Measurements from ENCODE around the gene GARIN5B. TPM values are rescaled to one million over a fixed set of nuclear protein-coding genes. Genes with fewer than 3 reads are reported as not detected.

The GARIN5B gene
- total and polyA plus RNA-seq, 7 donors, result not detected

- H3K4me1 ChIP-seq, result peaks cover 0 to 23% (median 17%) of the 10 kb centered on the region in 4 donors
- intact Hi-C loops (cut with DNase I), result loop anchor here (5.0 kb wide), 2 partner anchors 42 to 57 kb away; no protein-coding TSS in a partner anchor
- H3K4me3 ChIP-seq, result no peak overlapping the region
- no peak overlapping the region for H3K27ac ChIP-seq
- no peak for DNase-seq
- no peaks in the 10 kb centered on the region for H3K9me3 ChIP-seq
- no peaks in the 10 kb centered on the region for H3K27me3 ChIP-seq
- H3K36me3 ChIP-seq, result peaks cover 0 to 39% (median 18%) of the 10 kb centered on the region in 4 donors
- 81 to 86% methylated on average over 9 of the region's 9 CpGs for whole genome bisulfite sequencing, 2 donors
- no peak for TF ChIP-seq POLR2AphosphoS5 (IDR thresholded peaks at IDR 0.05)
- TF ChIP-seq CTCF (IDR thresholded peaks at IDR 0.05), result no peak
- no peak for TF ChIP-seq EP300 (IDR thresholded peaks at IDR 0.05)
- TF ChIP-seq POLR2A (IDR thresholded peaks at IDR 0.05), result no peak
Measured at GRCh38 chr19:55344444-55344843, 18.6 kb downstream of the GARIN5B start.

- H3K4me3 ChIP-seq, result peak overlapping the region in 2 of 4 donors; percentile 73 to 84
- whole genome bisulfite sequencing, 2 donors, result 90 to 92% methylated on average over 50 of the region's 50 CpGs
- H3K36me3 ChIP-seq, result peaks cover 0 to 33% (median 17%) of the 10 kb centered on the region in 4 donors
- DNase-seq, result no peak
- no peaks in the 10 kb centered on the region for H3K27me3 ChIP-seq
- no peak overlapping the region for H3K27ac ChIP-seq
- H3K4me1 ChIP-seq, result peaks cover 0 to 29% (median 23%) of the 10 kb centered on the region in 4 donors
- intact Hi-C loops (cut with DNase I), result loop anchor here (2.0 to 5.0 kb wide), 3 partner anchors 40 to 313 kb away; partner anchors contain the start of gene U2AF2
- TF ChIP-seq POLR2AphosphoS5 (IDR thresholded peaks at IDR 0.05) (no peak), EP300 (IDR thresholded peaks at IDR 0.05) (no peak), CTCF (IDR thresholded peaks at IDR 0.05) (no peak), POLR2A (IDR thresholded peaks at IDR 0.05) (no peak)
- H3K9me3 ChIP-seq, result no peaks in the 10 kb centered on the region
Measured at GRCh38 chr19:55341595-55342531, 21.2 kb downstream of the GARIN5B start.

- 1 to 2% methylated on average over 15 of the region's 15 CpGs for WGBS, 2 donors
- intact Hi-C loops (cut with DNase I), result loop anchor here (2.0 to 5.0 kb wide), 3 partner anchors 39 to 314 kb away; partner anchors contain the start of gene U2AF2
- peak overlapping the region; percentile 88 to 97 (median 94) for H3K27ac ChIP-seq
Measured at GRCh38 chr19:55341171-55341588, 21.9 kb downstream of the GARIN5B start.

GRCh38 chr19:55340784-55341147 is 22.3 kb downstream of the GARIN5B start:
- H3K27ac ChIP-seq, result peak overlapping the region; percentile 88 to 97 (median 94)
- intact Hi-C loops (cut with DNase I), result loop anchor here (2.0 to 5.0 kb wide), 3 partner anchors 38 to 314 kb away; partner anchors contain the start of gene U2AF2
- 1 to 2% methylated on average over 24 of the region's 24 CpGs for WGBS, 2 donors

More at GRCh38 chr19:55341171-55341588, 21.9 kb downstream of the GARIN5B start:
- peak overlapping the region; percentile 55 to 96 (median 78) for H3K4me3 ChIP-seq
- H3K9me3 ChIP-seq, result no peaks in the 10 kb centered on the region
- TF ChIP-seq POLR2AphosphoS5 (IDR thresholded peaks at IDR 0.05) (peak in 3 of 4 donors; percentile 8 to 29 (median 23)), POLR2A (IDR thresholded peaks at IDR 0.05) (no peak)
- peaks cover 0 to 26% (median 14%) of the 10 kb centered on the region in 4 donors for H3K36me3 ChIP-seq
- DNase-seq, result peak; percentile 91
- peaks cover 0 to 29% (median 23%) of the 10 kb centered on the region in 4 donors for H3K4me1 ChIP-seq
- H3K27me3 ChIP-seq, result peaks cover 0 to 3% (median 0%) of the 10 kb centered on the region in 3 donors

More at GRCh38 chr19:55340784-55341147, 22.3 kb downstream of the GARIN5B start:
- peaks cover 0 to 25% (median 14%) of the 10 kb centered on the region in 4 donors for H3K36me3 ChIP-seq
- H3K9me3 ChIP-seq, result no peaks in the 10 kb centered on the region
- TF ChIP-seq CTCF (IDR thresholded peaks at IDR 0.05), result peak in 1 of 4 experiments; percentile 17
- TF ChIP-seq POLR2AphosphoS5 (IDR thresholded peaks at IDR 0.05), result no peak
- H3K27me3 ChIP-seq, result peaks cover 0 to 4% (median 0%) of the 10 kb centered on the region in 3 donors
- peaks cover 0 to 29% (median 23%) of the 10 kb centered on the region in 4 donors for H3K4me1 ChIP-seq
- peak overlapping the region; percentile 55 to 96 (median 78) for H3K4me3 ChIP-seq
- no peak for DNase-seq
